Measurements from ENCODE around the gene LRRC10. TPM values are rescaled to one million over a fixed set of nuclear protein-coding genes. Genes with fewer than 3 reads are reported as not detected.
"Not testable (repeated sequence)": the region's sequence is repeated elsewhere in the genome, so short reads cannot be mapped to it uniquely, and the experiment has no call there.

The LRRC10 gene
- polyA plus RNA-seq, 1 donor, result not detected

DNA sequence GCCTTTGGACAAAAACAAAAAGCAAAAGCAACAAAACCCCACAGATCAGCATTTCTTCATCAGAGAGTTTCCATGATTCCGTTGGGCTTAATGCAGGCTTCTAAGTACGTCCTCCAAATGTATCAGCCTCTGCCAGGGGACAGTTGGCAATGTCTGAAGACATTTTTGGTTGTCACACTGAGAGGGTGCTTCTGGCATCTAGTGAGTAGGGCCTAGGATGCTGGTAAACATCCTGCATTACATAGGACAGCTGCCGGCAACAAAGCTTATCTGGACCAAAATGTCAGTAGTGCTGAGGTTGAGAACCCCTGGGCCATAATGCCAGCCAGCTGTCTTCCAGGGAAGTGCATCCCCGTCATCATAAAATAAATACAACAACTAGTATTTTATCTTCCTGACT, 9.4 kb upstream of the LRRC10 start:
- no CpG with 5 or more reads among the region's 4 CpGs for WGBS (ENCODE audit: insufficient coverage, low lambda C conversion rate)
- no peak overlapping the region for H3K4me3 ChIP-seq (ENCODE audit: low read length)
- no peaks in the 10 kb centered on the region for H3K27me3 ChIP-seq (ENCODE audit: control insufficient read depth, insufficient read depth, low read length)
- H3K9me3 ChIP-seq (ENCODE audit: control insufficient read depth, low read depth, low read length), result no peaks in the 10 kb centered on the region
- no peaks in the 10 kb centered on the region for H3K4me1 ChIP-seq (ENCODE audit: control insufficient read depth, insufficient read depth, low read length)
- H3K27ac ChIP-seq (ENCODE audit: low read length), result no peak overlapping the region
- DNase-seq, result no peak
- no peaks in the 10 kb centered on the region for H3K36me3 ChIP-seq (ENCODE audit: control insufficient read depth, insufficient read depth, low read length)

DNA sequence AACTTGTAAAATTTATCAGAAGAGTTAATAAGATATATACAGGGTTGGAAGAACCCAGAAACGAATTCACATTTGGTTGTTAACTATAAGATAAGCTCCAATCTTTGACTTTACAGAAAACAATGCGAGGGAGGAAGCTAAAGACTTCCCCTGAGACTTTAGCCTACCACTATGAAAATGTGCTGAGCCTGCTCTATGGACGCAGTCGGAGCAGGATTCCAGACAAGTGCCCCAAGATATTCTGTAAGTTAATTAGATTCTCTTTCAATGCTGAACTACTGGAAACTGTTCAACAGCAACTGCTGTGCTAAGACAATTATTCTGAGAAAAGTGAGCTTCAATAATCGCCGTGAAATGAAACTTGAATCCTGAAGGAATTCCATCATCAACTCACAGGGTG, 8.3 kb upstream of the LRRC10 start:
- no peak for DNase-seq
- no peaks in the 10 kb centered on the region for H3K36me3 ChIP-seq (ENCODE audit: control insufficient read depth, insufficient read depth, low read length)
- no peaks in the 10 kb centered on the region for H3K4me1 ChIP-seq (ENCODE audit: control insufficient read depth, insufficient read depth, low read length)
- no peaks in the 10 kb centered on the region for H3K9me3 ChIP-seq (ENCODE audit: control insufficient read depth, low read depth, low read length)
- WGBS (ENCODE audit: insufficient coverage, low lambda C conversion rate), result 50% methylated on average over 1 of the region's 6 CpGs
- no peaks in the 10 kb centered on the region for H3K27me3 ChIP-seq (ENCODE audit: control insufficient read depth, insufficient read depth, low read length)
- H3K27ac ChIP-seq (ENCODE audit: low read length), result no peak overlapping the region
- no peak overlapping the region for H3K4me3 ChIP-seq (ENCODE audit: low read length)

DNA sequence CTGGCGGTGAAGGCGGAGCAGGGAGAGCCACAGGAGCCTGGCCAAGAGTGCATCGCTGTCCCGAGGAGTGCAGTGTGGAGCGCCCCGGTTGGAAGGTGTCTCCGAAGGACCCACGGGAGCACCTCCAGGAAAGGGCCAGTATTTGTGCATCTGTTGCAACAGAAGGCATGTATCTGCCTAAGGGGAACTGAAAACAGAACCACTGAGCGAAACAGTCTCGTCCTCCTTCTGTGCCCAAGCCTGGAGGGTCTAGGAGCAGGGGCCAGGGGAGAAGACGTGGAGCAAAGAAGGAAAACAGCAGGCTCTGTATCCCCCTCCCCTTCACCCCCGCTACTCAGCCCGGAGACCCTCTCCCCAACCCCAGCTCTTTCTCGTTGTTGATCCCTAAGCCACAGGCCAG, 5.3 kb upstream of the LRRC10 start:
- no peaks in the 10 kb centered on the region for H3K27me3 ChIP-seq (ENCODE audit: control insufficient read depth, insufficient read depth, low read length)
- H3K4me3 ChIP-seq (ENCODE audit: low read length), result no peak overlapping the region
- no peak for DNase-seq
- no peaks in the 10 kb centered on the region for H3K36me3 ChIP-seq (ENCODE audit: control insufficient read depth, insufficient read depth, low read length)
- no peaks in the 10 kb centered on the region for H3K4me1 ChIP-seq (ENCODE audit: control insufficient read depth, insufficient read depth, low read length)
- no peaks in the 10 kb centered on the region for H3K9me3 ChIP-seq (ENCODE audit: control insufficient read depth, low read depth, low read length)
- H3K27ac ChIP-seq (ENCODE audit: low read length), result no peak overlapping the region
- no CpG with 5 or more reads among the region's 14 CpGs for WGBS (ENCODE audit: insufficient coverage, low lambda C conversion rate)

DNA sequence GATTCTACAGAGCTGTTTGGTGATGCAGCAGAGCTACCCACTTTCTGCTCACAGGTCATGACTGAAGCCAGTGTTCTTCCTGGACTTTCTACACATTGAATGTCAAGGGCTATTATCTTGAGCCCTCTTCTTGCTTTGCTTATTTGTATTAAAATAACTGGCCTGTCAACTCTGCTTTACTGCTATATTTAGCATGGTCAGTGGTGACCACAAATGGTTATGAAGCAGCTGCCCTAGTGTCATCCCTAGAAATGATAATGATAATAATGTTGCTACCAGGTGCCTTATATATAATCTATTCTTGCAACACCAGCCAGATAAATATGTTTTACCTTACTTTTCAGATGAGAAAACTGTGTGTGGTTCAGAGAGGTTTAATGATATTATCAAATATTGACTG, 2.6 kb upstream of the LRRC10 start:
- H3K4me1 ChIP-seq (ENCODE audit: control insufficient read depth, insufficient read depth, low read length), result no peaks in the 10 kb centered on the region
- H3K27ac ChIP-seq (ENCODE audit: low read length), result no peak overlapping the region
- no peaks in the 10 kb centered on the region for H3K9me3 ChIP-seq (ENCODE audit: control insufficient read depth, low read depth, low read length)
- no peak for DNase-seq
- H3K4me3 ChIP-seq (ENCODE audit: low read length), result no peak overlapping the region
- no peaks in the 10 kb centered on the region for H3K36me3 ChIP-seq (ENCODE audit: control insufficient read depth, insufficient read depth, low read length)
- no peaks in the 10 kb centered on the region for H3K27me3 ChIP-seq (ENCODE audit: control insufficient read depth, insufficient read depth, low read length)

DNA sequence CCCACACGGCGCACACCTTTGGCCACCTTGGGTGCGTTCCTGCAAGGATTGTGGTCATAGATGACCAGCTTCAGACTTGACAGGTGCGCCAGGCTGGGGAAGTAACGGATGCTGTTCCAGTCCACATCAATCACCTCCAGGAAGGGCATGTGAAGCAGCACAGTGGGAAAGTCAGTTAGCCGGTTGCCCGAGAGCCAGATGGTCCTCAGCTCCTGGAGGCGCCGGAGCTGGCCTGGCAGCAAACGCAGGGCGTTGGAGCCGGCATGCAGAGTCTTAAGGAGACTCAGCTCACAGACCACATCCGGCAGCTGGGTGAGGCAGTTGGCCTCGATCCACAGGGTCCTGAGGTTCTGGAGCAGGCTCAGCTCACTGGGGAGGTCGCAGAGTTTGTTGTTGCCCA, 581 bp downstream of the LRRC10 start:
- H3K4me1 ChIP-seq (ENCODE audit: control insufficient read depth, insufficient read depth, low read length), result no peaks in the 10 kb centered on the region
- no peaks in the 10 kb centered on the region for H3K27me3 ChIP-seq (ENCODE audit: control insufficient read depth, insufficient read depth, low read length)
- DNase-seq, result no peak
- H3K36me3 ChIP-seq (ENCODE audit: control insufficient read depth, insufficient read depth, low read length), result no peaks in the 10 kb centered on the region
- H3K9me3 ChIP-seq (ENCODE audit: control insufficient read depth, low read depth, low read length), result no peaks in the 10 kb centered on the region
- no peak overlapping the region for H3K27ac ChIP-seq (ENCODE audit: low read length)
- WGBS (ENCODE audit: insufficient coverage, low lambda C conversion rate), result no CpG with 5 or more reads among the region's 15 CpGs
- no peak overlapping the region for H3K4me3 ChIP-seq (ENCODE audit: low read length)

DNA sequence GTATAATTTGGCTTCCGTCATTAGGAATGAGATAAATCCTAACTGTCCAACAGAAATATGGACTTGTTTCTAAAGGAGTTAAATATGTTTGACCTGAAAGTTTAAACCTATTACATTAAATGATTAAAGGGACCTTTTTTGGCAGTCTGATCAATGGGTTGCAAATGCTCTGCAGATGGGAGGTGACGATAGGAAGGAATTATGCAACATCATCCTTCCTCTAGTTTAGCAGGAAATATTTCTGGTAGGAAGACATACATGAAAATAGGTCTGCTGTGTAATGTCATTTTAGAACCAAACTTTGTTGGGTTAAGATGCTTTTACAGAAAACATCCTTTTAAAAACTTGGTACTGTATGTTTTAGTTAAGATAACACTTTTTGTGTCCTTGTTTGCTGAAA, 2.6 kb downstream of the LRRC10 start:
- Histone ChIP-seq H3K27ac (ENCODE audit: low read length) (no peak overlapping the region), H3K4me1 (ENCODE audit: control insufficient read depth, insufficient read depth, low read length) (no peaks in the 10 kb centered on the region), H3K27me3 (ENCODE audit: control insufficient read depth, insufficient read depth, low read length) (no peaks in the 10 kb centered on the region), H3K4me3 (ENCODE audit: low read length) (no peak overlapping the region), H3K36me3 (ENCODE audit: control insufficient read depth, insufficient read depth, low read length) (peaks cover 5% of the 10 kb centered on the region), H3K9me3 (ENCODE audit: control insufficient read depth, low read depth, low read length) (no peaks in the 10 kb centered on the region)
- 73% methylated on average over 2 of the region's 2 CpGs for WGBS (ENCODE audit: insufficient coverage, low lambda C conversion rate)
- no peak for DNase-seq

DNA sequence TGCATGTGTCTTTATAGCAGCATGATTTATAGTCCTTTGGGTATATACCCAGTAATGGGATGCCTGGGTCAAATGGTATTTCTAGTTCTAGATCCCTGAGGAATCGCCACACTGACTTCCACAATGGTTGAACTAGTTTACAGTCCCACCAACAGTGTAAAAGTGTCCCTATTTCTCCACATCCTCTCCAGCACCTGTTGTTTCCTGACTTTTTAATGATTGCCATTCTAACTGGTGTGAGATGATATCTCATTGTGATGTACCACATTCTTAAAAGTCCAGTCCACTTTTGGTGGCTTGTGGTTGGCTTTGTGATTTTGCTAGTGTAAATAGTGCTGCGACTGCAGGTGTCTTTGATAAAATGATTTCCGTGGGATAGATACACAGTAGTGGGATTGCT, 6.4 kb downstream of the LRRC10 start:
- not testable (repeated sequence) for H3K27me3 ChIP-seq (ENCODE audit: control insufficient read depth, insufficient read depth, low read length); H3K9me3 ChIP-seq (ENCODE audit: control insufficient read depth, low read depth, low read length); H3K4me1 ChIP-seq (ENCODE audit: control insufficient read depth, insufficient read depth, low read length); DNase-seq; H3K4me3 ChIP-seq (ENCODE audit: low read length); H3K27ac ChIP-seq (ENCODE audit: low read length)
- H3K36me3 ChIP-seq (ENCODE audit: control insufficient read depth, insufficient read depth, low read length), result peaks cover 36% of the 10 kb centered on the region
- WGBS (ENCODE audit: insufficient coverage, low lambda C conversion rate), result no CpG with 5 or more reads among the region's 3 CpGs

DNA sequence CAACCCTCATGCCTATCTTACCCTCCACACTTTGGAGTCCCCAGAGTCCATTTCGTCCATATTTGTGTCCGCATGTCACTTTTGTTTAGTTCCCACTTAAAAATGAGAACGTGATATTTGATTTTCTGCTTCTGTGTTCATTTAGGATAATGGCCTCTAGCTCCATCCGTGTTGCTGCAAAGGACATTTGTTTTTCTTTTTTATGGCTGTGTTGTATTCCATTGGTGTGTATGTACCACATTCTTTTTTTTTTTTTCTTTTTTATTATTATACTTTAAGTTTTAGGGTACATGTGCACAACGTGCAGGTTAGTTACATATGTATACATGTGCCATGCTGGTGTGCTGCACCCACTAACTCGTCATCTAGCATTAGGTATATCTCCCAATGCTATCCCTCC, 7.2 kb downstream of the LRRC10 start:
- not testable (repeated sequence) for H3K9me3 ChIP-seq (ENCODE audit: control insufficient read depth, low read depth, low read length); H3K4me3 ChIP-seq (ENCODE audit: low read length); H3K27ac ChIP-seq (ENCODE audit: low read length); H3K4me1 ChIP-seq (ENCODE audit: control insufficient read depth, insufficient read depth, low read length); H3K27me3 ChIP-seq (ENCODE audit: control insufficient read depth, insufficient read depth, low read length); DNase-seq
- H3K36me3 ChIP-seq (ENCODE audit: control insufficient read depth, insufficient read depth, low read length), result peaks cover 43% of the 10 kb centered on the region
- WGBS (ENCODE audit: insufficient coverage, low lambda C conversion rate), result 100% methylated on average over 2 of the region's 6 CpGs

DNA sequence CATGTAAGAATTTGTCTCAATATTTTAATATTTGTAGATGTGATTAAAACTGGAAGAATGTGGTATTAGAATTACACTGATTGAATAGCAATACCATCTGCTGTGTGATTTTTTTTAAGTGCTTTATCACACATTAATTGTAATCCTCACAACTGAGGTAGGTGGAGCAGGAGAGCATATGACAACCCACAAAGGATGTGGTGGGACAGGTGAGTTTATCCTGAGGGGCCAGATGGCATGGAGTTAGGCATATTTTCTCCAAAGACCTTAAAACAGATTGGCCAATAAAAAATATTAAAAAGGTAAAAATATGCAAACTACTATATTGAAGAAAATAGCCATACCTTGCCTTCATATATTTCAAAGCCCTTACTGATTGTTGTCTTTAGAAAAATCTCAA, 7.8 kb downstream of the LRRC10 start:
- Histone ChIP-seq H3K27ac (ENCODE audit: low read length) (no peak overlapping the region), H3K4me3 (ENCODE audit: low read length) (no peak overlapping the region), H3K36me3 (ENCODE audit: control insufficient read depth, insufficient read depth, low read length) (peaks cover 48% of the 10 kb centered on the region), H3K27me3 (ENCODE audit: control insufficient read depth, insufficient read depth, low read length) (no peaks in the 10 kb centered on the region), H3K4me1 (ENCODE audit: control insufficient read depth, insufficient read depth, low read length) (peaks cover 4% of the 10 kb centered on the region), H3K9me3 (ENCODE audit: control insufficient read depth, low read depth, low read length) (no peaks in the 10 kb centered on the region)
- DNase-seq, result no peak

DNA sequence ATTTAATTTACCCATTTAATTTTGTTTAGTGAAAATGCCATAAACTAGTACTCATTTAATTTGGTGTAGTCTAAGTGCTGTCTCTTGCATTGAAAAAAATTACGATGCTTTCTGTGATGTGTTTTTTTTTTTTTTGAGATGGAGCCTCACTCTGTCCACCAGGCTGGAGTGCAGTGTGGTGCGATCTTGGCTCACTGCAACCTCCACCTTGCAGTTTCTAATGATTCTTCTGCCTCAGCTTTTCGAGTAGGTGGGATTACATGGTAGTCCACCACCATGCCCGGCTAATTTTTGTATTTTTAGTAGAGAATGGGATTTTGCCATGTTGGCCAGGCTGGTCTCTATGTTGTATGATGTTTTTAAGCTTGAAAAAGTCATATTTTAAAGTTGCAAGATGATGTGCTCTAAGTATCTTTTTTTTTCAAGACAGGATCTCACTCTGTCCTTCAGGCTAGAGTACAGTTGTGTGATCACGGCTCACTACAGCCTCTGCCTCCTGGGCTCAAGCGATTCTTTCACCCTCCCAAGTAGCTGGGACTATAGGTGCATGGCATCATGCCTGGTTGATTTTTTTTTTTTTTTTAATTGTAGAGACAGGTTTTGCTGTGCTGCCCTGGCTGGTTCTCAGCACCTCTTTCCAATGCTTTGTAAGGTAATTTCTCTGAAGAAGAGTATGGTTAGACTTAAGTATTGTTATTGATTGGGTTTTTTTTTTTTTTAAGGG, 8.6 kb downstream of the LRRC10 start:
- WGBS (ENCODE audit: insufficient coverage, low lambda C conversion rate), result no CpG with 5 or more reads among the region's 6 CpGs
- DNase-seq, result no peak
- no peaks in the 10 kb centered on the region for H3K9me3 ChIP-seq (ENCODE audit: control insufficient read depth, low read depth, low read length)
- H3K4me1 ChIP-seq (ENCODE audit: control insufficient read depth, insufficient read depth, low read length), result peaks cover 4% of the 10 kb centered on the region
- H3K27me3 ChIP-seq (ENCODE audit: control insufficient read depth, insufficient read depth, low read length), result no peaks in the 10 kb centered on the region
- H3K27ac ChIP-seq (ENCODE audit: low read length), result no peak overlapping the region
- no peak overlapping the region for H3K4me3 ChIP-seq (ENCODE audit: low read length)
- H3K36me3 ChIP-seq (ENCODE audit: control insufficient read depth, insufficient read depth, low read length), result peaks cover 55% of the 10 kb centered on the region

DNA sequence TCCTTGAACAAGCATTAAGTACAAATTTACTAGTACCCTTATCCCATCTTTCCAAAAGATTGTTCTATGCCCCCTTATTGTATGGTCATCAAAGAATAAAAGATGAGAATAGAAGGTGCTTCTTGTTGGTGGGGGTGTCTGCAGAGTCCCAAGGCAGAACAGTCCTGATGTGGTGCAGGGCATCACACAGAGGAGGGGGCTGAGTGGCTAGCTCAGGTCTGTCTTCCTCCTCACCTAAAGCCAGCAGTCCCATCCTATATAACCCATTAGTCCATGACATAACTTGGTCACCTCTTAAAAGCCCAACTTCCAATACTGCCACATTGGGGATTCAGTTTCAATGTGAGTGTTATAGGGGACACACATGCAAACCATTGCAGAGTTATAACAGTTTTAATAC, 9.9 kb downstream of the LRRC10 start:
- Histone ChIP-seq H3K27ac (ENCODE audit: low read length) (no peak overlapping the region), H3K9me3 (ENCODE audit: control insufficient read depth, low read depth, low read length) (no peaks in the 10 kb centered on the region), H3K36me3 (ENCODE audit: control insufficient read depth, insufficient read depth, low read length) (peaks cover 56% of the 10 kb centered on the region), H3K4me3 (ENCODE audit: low read length) (no peak overlapping the region), H3K4me1 (ENCODE audit: control insufficient read depth, insufficient read depth, low read length) (peaks cover 4% of the 10 kb centered on the region), H3K27me3 (ENCODE audit: control insufficient read depth, insufficient read depth, low read length) (no peaks in the 10 kb centered on the region)
- DNase-seq, result no peak

All from large intestine (tissue), 3 donors.